MM.1S (cell line): Measurements from ENCODE around the gene SNX25.

Experiments
- EZH2phosphoT487 ChIP-seq: fragments of 300-600 bp; sonication (generic); IDR thresholded peaks from 2 replicates; pipeline ENCODE4 v1.6.1; 2018; ENCODE audit warnings: antibody characterized with exemption, low read length
- TF ChIP-seq, protein P1 (sequence below): fragments of 300-600 bp; sonication (generic); IDR thresholded peaks from 2 replicates; pipeline ENCODE4 v1.5.1; 2016; ENCODE audit warnings: antibody characterized with exemption, low read length, mixed read lengths

DNA sequence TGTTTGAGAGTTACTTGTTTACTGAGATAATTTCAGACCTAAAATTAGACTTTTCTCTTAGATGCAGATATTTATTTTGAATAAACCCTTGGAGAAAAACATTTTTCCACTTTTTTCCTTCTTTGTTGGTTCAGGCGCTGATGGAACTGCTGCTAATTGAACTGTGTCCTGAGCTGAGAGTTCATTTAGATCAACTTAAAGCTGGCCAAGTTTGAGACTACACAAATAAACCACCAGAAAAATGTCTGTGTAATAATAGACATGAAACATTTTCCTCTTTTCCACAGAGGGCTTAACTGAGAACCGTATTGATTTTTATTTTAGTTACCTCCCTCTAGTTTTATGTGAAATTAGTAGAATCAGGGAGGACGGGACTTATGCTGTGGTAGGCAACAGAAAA is 153.9 kb downstream of the SNX25 start:
- TF ChIP-seq, protein P1, sequence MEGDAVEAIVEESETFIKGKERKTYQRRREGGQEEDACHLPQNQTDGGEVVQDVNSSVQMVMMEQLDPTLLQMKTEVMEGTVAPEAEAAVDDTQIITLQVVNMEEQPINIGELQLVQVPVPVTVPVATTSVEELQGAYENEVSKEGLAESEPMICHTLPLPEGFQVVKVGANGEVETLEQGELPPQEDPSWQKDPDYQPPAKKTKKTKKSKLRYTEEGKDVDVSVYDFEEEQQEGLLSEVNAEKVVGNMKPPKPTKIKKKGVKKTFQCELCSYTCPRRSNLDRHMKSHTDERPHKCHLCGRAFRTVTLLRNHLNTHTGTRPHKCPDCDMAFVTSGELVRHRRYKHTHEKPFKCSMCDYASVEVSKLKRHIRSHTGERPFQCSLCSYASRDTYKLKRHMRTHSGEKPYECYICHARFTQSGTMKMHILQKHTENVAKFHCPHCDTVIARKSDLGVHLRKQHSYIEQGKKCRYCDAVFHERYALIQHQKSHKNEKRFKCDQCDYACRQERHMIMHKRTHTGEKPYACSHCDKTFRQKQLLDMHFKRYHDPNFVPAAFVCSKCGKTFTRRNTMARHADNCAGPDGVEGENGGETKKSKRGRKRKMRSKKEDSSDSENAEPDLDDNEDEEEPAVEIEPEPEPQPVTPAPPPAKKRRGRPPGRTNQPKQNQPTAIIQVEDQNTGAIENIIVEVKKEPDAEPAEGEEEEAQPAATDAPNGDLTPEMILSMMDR, result no peak
- no peak for TF ChIP-seq EZH2phosphoT487
